MM.1S (cell line): ENCODE results near the gene FOXK1.

ENCODE experiments used
- CTCF ChIP-seq: fragments of 300-600 bp; sonication (generic); IDR thresholded peaks from 2 replicates; pipeline ENCODE4 v1.5.1; 2016; ENCODE audit warnings: antibody characterized with exemption, low read length, mixed read lengths
- EZH2 ChIP-seq: fragments of 300-600 bp; sonication (generic); optimal IDR thresholded peaks from 2 replicates; pipeline ENCODE3; 2017; ENCODE audit warnings: low read depth, mild to moderate bottlenecking, antibody characterized with exemption, low read length, mixed read lengths
- EZH2phosphoT487 ChIP-seq: fragments of 300-600 bp; sonication (generic); IDR thresholded peaks from 2 replicates; pipeline ENCODE4 v1.6.1; 2018; ENCODE audit warnings: antibody characterized with exemption, low read length

- TF ChIP-seq EZH2phosphoT487 (no peak), CTCF (no peak), EZH2 (no peak)
These were observed 30.4 kb downstream of the FOXK1 start for GRCh38 chr7:4712281-4713182.
